Endothelial cell (in vitro differentiated cells): Measurements from ENCODE around the gene TIMM44. TPM values are rescaled to one million over a fixed set of nuclear protein-coding genes. Genes with fewer than 3 reads are reported as not detected.
"Not testable (repeated sequence)": the region's sequence is repeated elsewhere in the genome, so short reads cannot be mapped to it uniquely, and the experiment has no call there.

Experiments
- DNase-seq: peaks from one replicate; pipeline ENCODE4 v3.0.0; 2021; ENCODE audit warnings: low spot score
- H3K27ac Mint-ChIP-seq: one replicate; pipeline ENCODE4 v1.8.0; 2021; ENCODE audit warnings: mixed read lengths, inconsistent platforms; ENCODE audit not compliant: unreplicated experiment
- H3K27me3 Mint-ChIP-seq: one replicate; pipeline ENCODE4 v1.8.0; 2021; ENCODE audit warnings: mild to moderate bottlenecking, moderate library complexity, mixed read lengths, inconsistent platforms; ENCODE audit not compliant: unreplicated experiment
- H3K36me3 Mint-ChIP-seq: one replicate; pipeline ENCODE4 v1.8.0; 2021; ENCODE audit warnings: mild to moderate bottlenecking, low read depth, mixed read lengths, inconsistent platforms; ENCODE audit not compliant: unreplicated experiment
- H3K4me1 Mint-ChIP-seq: one replicate; pipeline ENCODE4 v1.8.0; 2021; ENCODE audit warnings: mild to moderate bottlenecking, mixed read lengths, inconsistent platforms; ENCODE audit not compliant: unreplicated experiment
- H3K4me3 Mint-ChIP-seq: one replicate; pipeline ENCODE4 v1.8.0; 2021; ENCODE audit warnings: mild to moderate bottlenecking, mixed read lengths, inconsistent platforms; ENCODE audit not compliant: unreplicated experiment
- H3K9me3 Mint-ChIP-seq: one replicate; pipeline ENCODE4 v1.8.0; 2021; ENCODE audit warnings: mixed read lengths, inconsistent platforms; ENCODE audit not compliant: unreplicated experiment
- total RNA-seq: library from RNA; stranded (reverse); fragmentation: NEBNext Ultra II Directional; extraction: Animal tissue kit (Norgen Biotek cat#: 25700); gene quantifications from one replicate; pipeline ENCODE4 v1.2.1, GENCODE V29; 2021; ENCODE audit not compliant: unreplicated experiment
- TF ChIP-seq, protein P1 (sequence below): fragments of 200-600 bp; sonication (generic); IDR thresholded peaks from one replicate; pipeline ENCODE4 v1.5.0; 2021; ENCODE audit warnings: antibody characterized with exemption; ENCODE audit not compliant: unreplicated experiment

The TIMM44 gene
- total RNA-seq, 1 donor from 2014 or later: 46.5 TPM

DNA sequence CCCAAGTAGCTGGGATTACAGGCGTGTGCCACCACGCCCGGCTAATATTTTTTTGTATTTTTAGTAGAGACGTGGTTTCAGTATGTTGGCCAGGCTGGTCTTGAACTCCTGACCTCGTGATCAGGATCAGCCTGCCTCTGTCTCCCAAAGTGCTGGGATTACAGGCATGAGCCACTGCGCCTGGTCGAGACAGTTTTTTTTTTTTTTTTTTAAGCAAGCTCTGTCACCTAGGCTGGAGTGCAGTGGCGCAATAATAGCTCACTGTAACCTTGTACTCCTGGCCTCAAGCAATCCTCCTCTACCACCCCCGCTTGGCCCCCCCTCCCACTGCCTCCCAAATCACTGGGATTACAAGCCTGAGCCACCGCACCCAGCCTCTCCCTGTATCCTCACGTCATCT lies 46.2 kb downstream of the TIMM44 start:
- Mint-ChIP-seq H3K4me3 (no peak overlapping the region), H3K9me3 (no peaks in the 10 kb centered on the region), H3K36me3 (no peaks in the 10 kb centered on the region), H3K4me1 (no peaks in the 10 kb centered on the region), H3K27me3 (peaks cover 6% of the 10 kb centered on the region), H3K27ac (no peak overlapping the region)
- no peak for DNase-seq
- TF ChIP-seq, protein P1, sequence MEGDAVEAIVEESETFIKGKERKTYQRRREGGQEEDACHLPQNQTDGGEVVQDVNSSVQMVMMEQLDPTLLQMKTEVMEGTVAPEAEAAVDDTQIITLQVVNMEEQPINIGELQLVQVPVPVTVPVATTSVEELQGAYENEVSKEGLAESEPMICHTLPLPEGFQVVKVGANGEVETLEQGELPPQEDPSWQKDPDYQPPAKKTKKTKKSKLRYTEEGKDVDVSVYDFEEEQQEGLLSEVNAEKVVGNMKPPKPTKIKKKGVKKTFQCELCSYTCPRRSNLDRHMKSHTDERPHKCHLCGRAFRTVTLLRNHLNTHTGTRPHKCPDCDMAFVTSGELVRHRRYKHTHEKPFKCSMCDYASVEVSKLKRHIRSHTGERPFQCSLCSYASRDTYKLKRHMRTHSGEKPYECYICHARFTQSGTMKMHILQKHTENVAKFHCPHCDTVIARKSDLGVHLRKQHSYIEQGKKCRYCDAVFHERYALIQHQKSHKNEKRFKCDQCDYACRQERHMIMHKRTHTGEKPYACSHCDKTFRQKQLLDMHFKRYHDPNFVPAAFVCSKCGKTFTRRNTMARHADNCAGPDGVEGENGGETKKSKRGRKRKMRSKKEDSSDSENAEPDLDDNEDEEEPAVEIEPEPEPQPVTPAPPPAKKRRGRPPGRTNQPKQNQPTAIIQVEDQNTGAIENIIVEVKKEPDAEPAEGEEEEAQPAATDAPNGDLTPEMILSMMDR: no peak

GRCh38 chr19:7895565-7895964 lies 47.9 kb downstream of the TIMM44 start:
- Mint-ChIP-seq H3K36me3 (no peaks in the 10 kb centered on the region), H3K9me3 (no peaks in the 10 kb centered on the region), H3K27me3 (peaks cover 8% of the 10 kb centered on the region), H3K27ac (no peak overlapping the region), H3K4me3 (no peak overlapping the region), H3K4me1 (no peaks in the 10 kb centered on the region)
- TF ChIP-seq, protein P1: no peak
- no peak for DNase-seq

- Mint-ChIP-seq H3K4me3 (no peak overlapping the region), H3K27me3 (peaks cover 9% of the 10 kb centered on the region), H3K9me3 (no peaks in the 10 kb centered on the region), H3K27ac (no peak overlapping the region), H3K36me3 (no peaks in the 10 kb centered on the region), H3K4me1 (no peaks in the 10 kb centered on the region)
- TF ChIP-seq, protein P1: no peak
- no peak for DNase-seq
Observed at GRCh38 chr19:7894612-7895309, 48.7 kb downstream of the TIMM44 start.

DNA sequence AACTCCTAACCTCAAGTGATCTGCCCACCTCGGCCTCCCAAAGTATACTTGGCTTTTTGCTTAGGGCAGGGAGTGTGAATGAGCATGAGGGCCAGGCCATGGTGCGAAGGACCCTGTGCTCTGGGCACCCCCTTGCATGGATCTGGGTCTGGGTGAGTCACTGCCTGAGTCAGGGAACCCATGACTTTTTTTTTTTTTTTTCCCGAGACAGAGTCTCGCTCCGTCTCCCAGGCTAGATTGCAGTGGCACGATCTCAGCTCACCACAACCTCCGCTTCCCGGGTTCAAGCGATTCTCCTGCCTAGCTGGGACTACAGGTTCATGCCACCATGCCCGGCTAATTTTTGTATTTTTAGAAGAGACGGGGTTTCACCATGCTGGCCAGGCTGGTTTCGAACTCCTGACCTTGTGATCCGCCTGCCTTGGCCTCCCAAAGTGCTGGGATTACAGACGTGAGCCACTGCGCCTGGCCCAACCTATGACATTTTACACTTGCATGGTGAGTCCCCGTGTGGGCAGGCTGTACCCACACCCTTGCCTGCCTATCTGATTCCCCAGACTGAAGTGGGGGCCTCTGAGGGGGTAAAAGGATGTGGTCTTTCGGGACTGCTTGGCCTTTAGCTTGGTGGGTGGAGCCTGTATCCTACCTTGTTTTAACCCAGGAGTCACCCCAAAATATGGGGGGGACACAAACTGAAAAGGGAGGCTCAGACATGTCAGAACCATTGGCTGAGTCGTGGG lies 49.9 kb downstream of the TIMM44 start:
- not testable (repeated sequence) for H3K27ac Mint-ChIP-seq, H3K4me3 Mint-ChIP-seq, DNase-seq, H3K9me3 Mint-ChIP-seq, H3K36me3 Mint-ChIP-seq, H3K4me1 Mint-ChIP-seq
- peaks cover 11% of the 10 kb centered on the region for H3K27me3 Mint-ChIP-seq

GRCh38 chr19:7888826-7889217 lies 54.6 kb downstream of the TIMM44 start:
- H3K27me3 Mint-ChIP-seq: peaks cover 12% of the 10 kb centered on the region
- peaks cover 2% of the 10 kb centered on the region for H3K4me1 Mint-ChIP-seq
- H3K36me3 Mint-ChIP-seq: no peaks in the 10 kb centered on the region
- TF ChIP-seq, protein P1: no peak
- H3K27ac Mint-ChIP-seq: no peak overlapping the region
- H3K9me3 Mint-ChIP-seq: no peaks in the 10 kb centered on the region
- H3K4me3 Mint-ChIP-seq: no peak overlapping the region
- no peak for DNase-seq
